VCaP (cell line): Measurements from ENCODE around the gene SLC15A4.
"Not testable (repeated sequence)": the region's sequence is repeated elsewhere in the genome, so short reads cannot be mapped to it uniquely, and the experiment has no call there.

Experiments
- H3K27ac ChIP-seq: fragments of 450-650 bp; 2 replicates; pipeline ENCODE4 v1.5.1; 2017
- CTCF ChIP-seq: fragments of 450-650 bp; conservative IDR thresholded peaks from 2 replicates; pipeline ENCODE4 v1.5.1; 2017; ENCODE audit warnings: mild to moderate bottlenecking, moderate library complexity

Gene SLC15A4

GRCh38 chr12:128852026-128852698, 28.4 kb upstream of the SLC15A4 start:
- H3K27ac ChIP-seq: no peak overlapping the region
- TF ChIP-seq CTCF: no peak

GRCh38 chr12:128851429-128851828, 27.7 kb upstream of the SLC15A4 start:
- not testable (repeated sequence) for H3K27ac ChIP-seq

GRCh38 chr12:128850400-128850799, 26.6 kb upstream of the SLC15A4 start:
- no peak overlapping the region for H3K27ac ChIP-seq
- no peak for TF ChIP-seq CTCF

GRCh38 chr12:128849806-128850205, 26.0 kb upstream of the SLC15A4 start:
- H3K27ac ChIP-seq: not testable (repeated sequence)

GRCh38 chr12:128848371-128848770, 24.6 kb upstream of the SLC15A4 start:
- TF ChIP-seq CTCF: no peak

GRCh38 chr12:128846671-128847070, 22.9 kb upstream of the SLC15A4 start:
- not testable (repeated sequence) for H3K27ac ChIP-seq

More at GRCh38 chr12:128848371-128848770, 24.6 kb upstream of the SLC15A4 start:
- H3K27ac ChIP-seq: no peak overlapping the region

- no peak overlapping the region for H3K27ac ChIP-seq
- TF ChIP-seq CTCF: no peak
Observed at GRCh38 chr12:128844031-128844635, 20.4 kb upstream of the SLC15A4 start.

GRCh38 chr12:128843538-128843937, 19.8 kb upstream of the SLC15A4 start:
- H3K27ac ChIP-seq: no peak overlapping the region
- TF ChIP-seq CTCF: no peak

GRCh38 chr12:128842579-128842978, 18.8 kb upstream of the SLC15A4 start:
- TF ChIP-seq CTCF: no peak
- H3K27ac ChIP-seq: no peak overlapping the region
